NCI-H2029 treated with DMSO at 0.1 percent for 48 hours (cell line): ENCODE results near the gene CNMD.

Experiments used
- DNase-seq: peaks from one replicate; lab custom pipeline; 2025; lab: John Stamatoyannopoulos, UW

Gene CNMD

GRCh38 chr13:52739468-52740071 lies at the start of gene CNMD:
Gene CNMD (minus strand): TSS chr13:52739820. CDS start chr13:52739701, 119 bp downstream.
- DNase-seq, result no peak

DNA sequence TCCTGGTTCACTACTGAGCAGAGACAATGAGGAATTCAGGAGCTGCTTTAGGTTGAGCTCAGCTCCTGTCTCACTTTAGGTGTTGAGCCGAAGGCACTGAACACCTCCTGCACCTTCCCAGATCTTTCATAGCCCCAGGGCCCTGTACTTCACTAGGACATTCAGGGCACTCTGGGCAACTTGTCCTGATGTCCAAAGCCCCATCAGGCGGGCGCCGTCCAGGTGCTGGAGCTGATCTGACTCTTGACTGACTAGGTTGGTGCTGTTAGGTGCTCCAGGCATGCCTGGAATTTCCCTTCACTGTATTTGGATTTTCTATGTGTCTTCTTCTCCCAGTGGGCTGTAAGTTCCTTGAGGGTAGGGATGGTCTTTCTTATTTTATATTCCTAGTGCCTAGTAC lies 48.4 kb upstream of the CNMD start:
- DNase-seq, result no peak

- DNase-seq, result no peak
Observed at GRCh38 chr13:52787235-52787634, 47.6 kb upstream of the CNMD start.

DNA sequence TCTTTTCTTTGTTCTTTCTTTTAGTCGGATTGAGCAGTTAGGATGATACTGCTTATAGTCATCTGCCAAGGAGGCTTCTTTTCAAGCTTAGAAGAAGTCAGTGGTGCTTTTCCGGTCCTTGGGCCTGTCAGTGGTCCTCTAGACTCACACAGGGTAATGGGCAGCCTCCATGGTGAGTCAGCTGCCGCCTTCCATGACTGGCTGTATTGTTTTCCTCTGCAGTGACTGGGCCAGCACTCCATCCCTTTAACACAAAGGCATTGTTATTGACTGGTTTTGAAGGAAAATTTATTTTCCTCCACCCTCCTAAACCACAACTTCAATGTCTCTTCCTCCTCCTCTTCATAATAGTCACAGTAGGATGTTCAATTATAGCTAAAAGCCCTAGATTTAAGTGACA lies 47.1 kb upstream of the CNMD start:
- no peak for DNase-seq

DNA sequence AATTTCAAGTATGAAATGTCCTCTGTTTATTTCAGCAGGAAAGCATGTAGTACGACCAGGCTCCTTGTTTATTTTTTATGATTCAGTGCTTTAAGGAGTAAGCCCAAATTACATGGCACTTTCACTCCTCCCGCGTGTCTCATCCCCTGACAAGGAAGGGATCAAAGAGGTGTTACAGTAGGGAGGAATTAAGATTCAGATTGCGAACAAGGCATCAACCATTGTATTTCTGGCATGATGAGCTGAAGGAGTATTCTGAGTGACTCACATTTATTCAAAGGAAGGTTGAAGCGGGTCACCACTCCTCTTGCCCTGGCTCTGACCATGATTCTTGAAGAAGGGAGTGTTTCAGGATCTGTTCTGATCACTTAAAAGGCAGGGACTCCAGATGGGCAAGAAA lies 46.1 kb upstream of the CNMD start:
- no peak for DNase-seq

GRCh38 chr13:52784591-52785340 lies 45.1 kb upstream of the CNMD start:
- no peak for DNase-seq

GRCh38 chr13:52783943-52784342 lies 44.3 kb upstream of the CNMD start:
- DNase-seq, result no peak

DNA sequence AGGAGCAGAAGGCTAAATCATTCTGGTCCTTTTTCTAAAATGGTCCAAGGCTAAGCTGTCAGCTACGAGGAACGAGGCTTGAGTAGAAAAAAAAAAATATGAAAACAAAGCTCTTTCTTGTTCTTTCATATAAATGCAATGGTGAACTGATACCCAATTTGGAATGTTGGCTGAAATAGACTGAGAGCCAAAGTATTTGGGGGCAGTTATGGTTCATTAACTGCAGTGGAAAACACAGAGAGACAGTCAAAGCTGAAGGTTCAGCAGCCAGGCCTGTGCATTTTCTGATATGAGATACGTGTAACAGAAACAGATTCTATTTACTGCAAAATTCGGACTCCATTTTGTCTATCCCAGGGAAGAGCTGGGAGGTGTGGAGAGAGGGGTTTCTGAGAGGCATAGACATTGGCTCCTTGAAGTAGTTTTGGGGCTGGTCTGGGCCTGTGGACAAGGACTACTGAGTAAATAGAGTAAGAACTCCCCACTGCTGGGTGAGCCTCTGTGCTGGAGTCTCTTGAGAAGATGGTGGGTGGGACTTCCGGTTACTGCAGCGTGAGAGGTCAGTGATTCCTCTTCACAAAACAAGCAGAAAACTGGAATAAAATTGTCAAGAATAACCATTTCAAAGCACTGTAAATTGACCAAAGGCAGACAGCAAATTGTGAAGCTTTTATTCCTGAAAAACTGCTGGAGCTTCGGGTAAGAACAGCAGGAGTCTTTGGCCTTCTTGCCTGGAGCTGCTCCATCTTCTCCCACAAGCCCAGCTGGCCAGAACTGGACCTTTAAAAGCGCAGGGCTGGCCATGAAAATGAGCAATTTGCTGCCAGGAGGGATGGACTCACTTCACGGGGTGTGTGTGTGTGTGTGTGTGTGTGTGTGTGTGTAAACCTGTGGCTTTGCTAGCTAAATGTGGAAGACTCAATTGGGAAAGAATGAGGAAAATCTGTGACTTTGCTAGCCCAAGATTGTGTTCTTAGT lies 43.1 kb upstream of the CNMD start:
- DNase-seq, result no peak

DNA sequence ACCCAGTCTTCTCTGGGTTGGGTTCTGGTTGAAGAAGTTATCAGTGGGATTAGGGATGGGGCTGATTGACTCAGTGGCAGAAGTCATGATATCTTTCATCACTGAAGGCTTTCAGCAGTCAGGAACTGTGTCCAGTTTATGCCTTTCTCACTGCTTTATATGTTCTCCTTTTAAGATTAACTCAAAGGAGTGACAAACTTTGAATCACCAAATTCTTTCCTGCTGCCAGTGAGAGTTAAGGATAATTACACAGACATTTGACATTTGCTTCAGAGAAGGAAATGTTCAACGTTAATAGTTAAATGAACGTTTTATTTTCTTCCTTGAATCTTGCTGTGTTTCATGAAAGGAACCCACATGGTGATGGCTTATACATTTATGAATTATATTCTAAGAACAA lies 41.0 kb upstream of the CNMD start:
- DNase-seq, result no peak

DNA sequence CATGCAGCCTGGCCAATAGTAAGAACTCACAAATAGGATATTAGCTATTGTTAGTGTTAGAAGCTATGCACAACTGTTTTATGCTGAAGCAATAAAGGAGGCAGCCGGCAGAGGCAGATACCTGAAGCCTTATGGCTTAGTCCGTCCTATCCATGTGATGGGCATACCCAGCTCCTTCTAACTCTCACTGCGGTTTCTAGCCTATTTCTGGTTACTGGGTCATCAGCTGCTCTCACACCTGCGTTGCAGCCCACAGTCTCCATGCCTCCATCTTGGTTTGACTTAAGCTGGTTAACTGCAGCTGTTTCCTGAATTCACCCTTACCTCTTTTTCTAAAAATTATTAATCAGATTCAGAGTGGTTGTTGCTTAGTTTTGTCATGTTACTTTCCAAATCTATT lies 40.5 kb upstream of the CNMD start:
- no peak for DNase-seq

DNA sequence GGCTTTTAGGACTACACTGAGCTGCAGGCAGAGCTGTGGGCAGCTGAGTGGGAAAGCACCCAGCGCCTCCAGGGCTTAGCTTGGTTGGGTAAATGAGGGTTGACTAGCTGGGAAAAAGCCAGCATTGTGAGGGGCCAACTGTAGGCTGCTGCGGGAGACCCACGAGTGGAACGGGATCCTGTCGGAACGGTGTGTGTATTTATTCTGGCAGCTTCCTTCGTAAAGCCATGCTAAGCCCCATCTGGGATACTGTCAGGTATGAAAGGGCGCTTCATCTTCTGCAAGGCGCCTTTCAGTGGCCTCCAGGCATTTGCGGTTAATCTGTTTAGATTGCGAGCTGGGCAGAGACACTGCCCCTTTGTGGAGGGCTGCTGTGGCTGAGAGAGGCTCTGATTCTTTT lies 39.5 kb upstream of the CNMD start:
- DNase-seq, result no peak

DNA sequence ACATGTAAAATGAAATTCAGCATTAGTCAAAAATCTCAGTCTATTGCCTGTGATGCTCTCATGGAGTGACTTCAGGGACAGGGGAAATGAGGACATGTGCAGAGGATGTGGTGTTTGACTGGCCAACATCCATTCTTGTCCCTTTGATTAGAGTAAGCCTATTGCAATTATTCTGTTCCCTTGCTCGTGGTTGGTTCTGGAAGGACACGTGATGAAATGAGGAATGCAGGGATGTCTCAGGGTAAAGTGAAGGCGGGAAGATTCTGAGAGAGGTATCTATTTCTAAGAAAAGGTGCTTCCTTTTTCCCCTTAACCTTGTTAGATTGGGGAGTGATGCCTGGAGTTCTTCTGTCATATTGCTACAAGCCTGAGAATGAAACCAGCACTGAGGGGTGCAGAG lies 37.1 kb upstream of the CNMD start:
- no peak for DNase-seq

DNA sequence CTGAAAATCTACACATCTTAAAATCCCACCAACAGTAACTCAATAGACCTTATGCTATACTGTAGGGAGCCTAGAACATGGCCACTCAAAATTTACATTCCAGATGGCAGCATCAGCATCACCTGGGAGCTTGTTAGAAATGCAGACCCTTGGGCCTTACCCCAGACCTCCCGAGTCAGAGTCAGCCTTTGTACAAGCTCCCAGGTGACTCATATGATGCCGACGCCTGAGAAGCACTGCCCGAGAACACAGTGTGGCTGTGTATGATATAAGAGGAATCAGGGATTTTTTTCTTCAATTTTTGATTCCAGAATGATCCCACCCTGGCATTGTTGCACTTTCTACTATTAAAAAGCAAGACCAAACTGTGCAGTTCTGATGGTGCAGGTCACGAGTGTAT lies 35.9 kb upstream of the CNMD start:
- DNase-seq, result no peak

GRCh38 chr13:52767949-52768516 lies 28.4 kb upstream of the CNMD start:
- no peak for DNase-seq

GRCh38 chr13:52765611-52766390 lies 26.2 kb upstream of the CNMD start:
- no peak for DNase-seq

- DNase-seq, result no peak
Observed at GRCh38 chr13:52760077-52760476, 20.5 kb upstream of the CNMD start.

DNA sequence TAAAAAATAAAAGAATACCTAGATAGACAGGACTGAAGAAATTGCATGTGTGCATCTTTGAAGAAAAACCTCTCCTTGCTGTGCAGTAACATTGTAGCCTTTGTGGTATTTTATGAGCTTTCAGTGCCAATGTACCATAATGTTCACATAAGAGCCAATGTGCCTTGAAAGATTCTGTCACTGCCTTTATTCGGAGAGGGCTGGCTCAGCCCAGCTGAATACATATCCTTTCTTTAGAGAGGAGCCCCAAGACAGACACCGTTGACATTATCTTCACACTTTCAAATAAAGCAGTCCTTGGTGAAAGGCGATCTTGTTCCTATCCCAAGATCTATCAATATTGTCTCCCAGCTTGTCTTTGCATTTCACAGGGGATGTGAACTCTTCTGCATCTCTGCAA lies 18.5 kb upstream of the CNMD start:
- DNase-seq, result no peak

- DNase-seq, result no peak
Observed at GRCh38 chr13:52751196-52751595, 11.6 kb upstream of the CNMD start.

DNA sequence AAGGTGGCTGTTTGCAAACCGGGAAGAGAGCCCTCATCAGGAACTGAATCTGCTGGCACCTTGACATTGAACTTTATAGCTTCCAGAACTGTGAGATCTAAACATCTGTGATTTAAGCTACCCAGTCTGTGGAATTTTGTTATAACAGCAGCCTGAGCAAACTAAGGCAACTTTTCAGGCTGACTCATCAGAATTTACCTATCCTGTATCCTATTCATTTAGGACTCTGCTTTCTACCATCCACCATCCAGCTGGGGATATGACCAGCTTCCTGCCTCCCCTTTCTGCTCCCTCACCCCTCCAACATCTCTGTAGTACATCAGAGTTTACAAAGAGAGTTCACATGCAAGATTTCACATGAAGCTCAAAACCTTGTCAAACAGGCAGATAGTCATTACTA lies 11.1 kb upstream of the CNMD start:
- DNase-seq, result no peak

DNA sequence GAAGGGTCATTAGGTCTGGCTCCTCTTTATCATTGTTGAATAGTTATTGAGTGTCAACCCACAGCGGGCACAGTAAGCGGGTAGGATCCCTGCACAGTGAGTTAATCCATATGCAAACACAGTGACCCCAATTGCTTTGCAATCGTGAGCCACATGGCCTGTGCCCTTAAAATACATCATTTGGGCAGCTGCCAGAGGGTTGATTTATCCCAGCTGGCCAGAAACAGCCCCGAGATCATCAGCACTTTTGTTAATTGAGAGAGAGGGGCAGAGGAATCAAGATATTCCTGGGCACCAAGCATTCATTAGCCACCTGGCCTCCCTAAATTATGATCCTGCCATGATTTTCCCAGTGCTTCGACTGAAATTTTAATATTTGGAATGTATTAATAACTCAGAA lies 9.8 kb upstream of the CNMD start:
- DNase-seq, result no peak

GRCh38 chr13:52746141-52746540 lies 6.5 kb upstream of the CNMD start:
- no peak for DNase-seq
